Ectodermal cell (in vitro differentiated cells): ENCODE data around the gene AMIGO2.
A peak's percentile ranks its signal among the peaks of the same experiment; 100 is the strongest.

Experiments
- H3K27ac ChIP-seq: 2 replicates; pipeline ENCODE4 v1.7.0; 2013; ENCODE audit warnings: mild to moderate bottlenecking, low read depth, low read length; ENCODE audit not compliant: insufficient read depth, poor library complexity, severe bottlenecking
- H3K27me3 ChIP-seq: 2 replicates; pipeline ENCODE4 v1.7.0; 2013; ENCODE audit warnings: mild to moderate bottlenecking, low read length; ENCODE audit not compliant: insufficient read depth, control insufficient read depth, poor library complexity, severe bottlenecking
- H3K36me3 ChIP-seq: one replicate; pipeline ENCODE4 v1.7.0; 2013; ENCODE audit warnings: low read length; ENCODE audit not compliant: control insufficient read depth, insufficient read depth
- H3K4me1 ChIP-seq: one replicate; pipeline ENCODE4 v1.7.0; 2013; ENCODE audit warnings: low read length; ENCODE audit not compliant: control insufficient read depth, insufficient read depth
- H3K4me3 ChIP-seq: 2 replicates; pipeline ENCODE4 v1.7.0; 2013; ENCODE audit warnings: low read depth, low read length, control low read depth; ENCODE audit not compliant: insufficient read depth
- H3K9me3 ChIP-seq: 2 replicates; pipeline ENCODE4 v1.7.0; 2013; ENCODE audit warnings: mild to moderate bottlenecking, low read length, moderate library complexity; ENCODE audit not compliant: control insufficient read depth
- WGBS, 2 experiments: methylation state at CpG; one replicate each; pipeline ENCODE4 v1.1.7; 2013; ENCODE audit warnings: missing lambda C conversion rate in 2 of 2; 5-methylcytosine and 5-hydroxymethylcytosine counted together

AMIGO2 gene

DNA sequence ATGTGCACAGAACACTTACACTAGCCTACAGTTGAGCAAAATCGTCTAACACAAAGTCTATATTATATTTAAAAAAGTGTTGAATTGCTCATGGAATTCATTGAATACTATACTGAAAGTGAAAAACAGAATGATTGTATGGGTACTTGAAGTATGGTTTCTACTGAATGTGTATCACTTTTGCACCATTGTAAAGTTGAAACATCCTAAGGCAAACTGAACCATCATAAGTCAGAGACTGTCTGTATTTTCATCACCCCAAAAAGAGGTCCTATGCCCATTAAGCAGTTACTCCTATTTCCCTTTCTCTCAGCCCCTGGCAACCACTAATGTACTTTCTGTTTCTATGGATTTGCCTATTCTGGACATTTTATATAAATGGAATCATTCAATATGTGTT, 4.4 kb upstream of the AMIGO2 start:
- Histone ChIP-seq H3K36me3 (no peaks in the 10 kb centered on the region), H3K27ac (no peak overlapping the region), H3K4me1 (peaks cover 22% of the 10 kb centered on the region), H3K9me3 (no peaks in the 10 kb centered on the region), H3K4me3 (no peak overlapping the region), H3K27me3 (peaks cover 21% of the 10 kb centered on the region)
- WGBS, 2 experiments = no CpG with 5 or more reads among the region's 1 CpG

DNA sequence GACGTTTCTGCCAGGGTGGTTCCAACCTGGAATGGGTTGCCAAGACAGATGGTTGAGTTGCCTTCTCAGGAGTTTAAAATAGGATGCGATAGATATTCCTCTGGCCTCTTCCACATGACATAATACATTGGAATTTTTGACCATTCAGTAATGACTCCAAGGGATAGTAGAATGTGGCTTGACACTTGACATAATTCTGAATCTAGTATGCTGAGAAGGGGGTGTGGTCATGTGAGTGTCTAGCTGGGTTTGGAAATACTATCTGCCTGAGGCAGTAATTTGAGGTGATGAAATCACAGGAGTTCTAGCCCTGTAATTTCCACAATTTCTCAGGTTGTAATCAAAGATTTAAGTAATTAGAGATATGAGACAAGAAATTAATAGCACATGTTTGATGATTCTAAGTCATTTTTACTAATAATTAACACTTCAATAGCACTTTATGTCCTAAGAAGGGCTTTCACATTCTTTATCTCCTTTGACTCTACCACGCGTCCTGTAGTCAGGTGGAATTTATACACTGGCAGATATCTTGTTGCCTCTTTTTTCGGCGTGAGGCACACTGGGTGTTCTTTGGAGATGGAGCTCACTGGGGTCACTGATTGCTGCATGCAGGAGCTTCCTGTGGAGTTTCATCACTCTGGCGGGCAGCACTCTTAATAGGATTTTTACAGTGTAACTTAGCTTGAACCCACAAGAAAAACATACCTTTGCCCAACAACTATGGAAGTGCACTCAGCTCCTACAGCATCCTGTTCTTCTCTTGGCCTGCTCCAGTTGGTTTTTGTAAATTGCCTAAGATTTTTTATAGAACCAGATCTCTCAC, 3.2 kb upstream of the AMIGO2 start:
- H3K27me3 ChIP-seq = peaks cover 32% of the 10 kb centered on the region
- H3K9me3 ChIP-seq = no peaks in the 10 kb centered on the region
- 60 to 67% methylated on average over 7 of the region's 7 CpGs for WGBS, 2 experiments
- no peak overlapping the region for H3K27ac ChIP-seq
- H3K4me1 ChIP-seq = peaks cover 22% of the 10 kb centered on the region
- no peaks in the 10 kb centered on the region for H3K36me3 ChIP-seq
- H3K4me3 ChIP-seq = no peak overlapping the region

DNA sequence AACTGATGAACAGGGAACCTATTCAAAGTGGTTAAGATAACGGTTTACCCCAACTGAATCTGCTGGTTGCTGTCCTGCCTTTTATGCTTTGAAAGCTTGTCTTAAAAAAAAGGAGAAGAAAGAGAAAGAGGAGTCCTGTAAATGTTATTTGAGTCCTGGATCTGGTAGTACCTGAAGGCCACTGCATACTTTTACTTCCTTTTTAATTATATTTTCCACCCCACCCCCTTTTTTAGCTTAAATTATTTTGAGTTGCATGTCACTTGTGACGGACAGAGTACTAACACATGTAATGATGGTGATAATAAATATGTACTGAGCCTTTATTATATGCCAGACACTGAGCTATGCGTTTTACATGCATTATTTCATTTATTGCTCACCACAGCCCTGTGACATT, 2.5 kb upstream of the AMIGO2 start:
- Histone ChIP-seq H3K9me3 (no peaks in the 10 kb centered on the region), H3K36me3 (no peaks in the 10 kb centered on the region), H3K27me3 (peaks cover 38% of the 10 kb centered on the region), H3K4me3 (no peak overlapping the region), H3K27ac (no peak overlapping the region), H3K4me1 (peaks cover 22% of the 10 kb centered on the region)
- 92 to 100% methylated on average over 1 to 3 of the region's 3 CpGs for WGBS, 2 experiments

DNA sequence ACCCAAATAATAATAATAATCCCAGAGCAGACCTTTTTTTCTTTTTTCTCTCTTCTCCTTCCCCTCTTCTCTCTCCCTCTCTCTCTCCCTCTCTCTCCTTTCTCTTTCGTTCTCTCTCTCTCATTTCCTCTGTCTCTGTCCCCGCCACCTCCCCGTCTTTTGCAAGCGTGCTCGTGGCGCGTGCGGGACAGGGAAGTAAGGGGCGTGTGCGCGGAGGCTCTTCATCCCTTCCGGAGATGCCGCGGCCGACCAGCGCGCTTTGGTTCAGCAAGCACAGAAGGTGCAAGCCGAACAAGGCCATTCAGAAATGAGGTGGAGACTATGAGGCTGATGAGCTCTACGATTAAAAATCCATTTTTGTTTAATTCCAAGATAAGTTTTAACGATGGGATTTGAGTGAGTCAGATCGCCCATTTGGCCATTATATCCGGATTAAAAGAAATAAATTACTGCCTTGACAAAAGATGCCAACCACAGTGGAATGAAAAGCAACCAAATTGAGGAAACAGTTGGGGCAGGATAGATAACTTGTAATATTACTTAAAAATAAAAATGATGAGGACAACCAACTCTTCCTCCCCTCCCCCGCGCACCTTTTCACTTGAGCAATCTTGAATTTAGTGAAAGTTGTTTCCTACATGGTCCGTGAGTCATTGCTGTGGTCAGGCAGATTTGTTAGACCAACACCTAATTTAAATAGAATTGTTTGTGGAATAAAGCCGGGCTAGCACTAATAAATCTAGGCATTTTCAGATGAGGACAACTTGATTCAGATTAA, 1.2 kb upstream of the AMIGO2 start:
- H3K4me1 ChIP-seq = peaks cover 19% of the 10 kb centered on the region
- peak overlapping the region; percentile 59 for H3K4me3 ChIP-seq
- no peak overlapping the region for H3K27ac ChIP-seq
- no peaks in the 10 kb centered on the region for H3K36me3 ChIP-seq
- WGBS, 2 experiments = 21 to 24% methylated on average over 24 of the region's 26 CpGs
- H3K27me3 ChIP-seq = peaks cover 38% of the 10 kb centered on the region
- no peaks in the 10 kb centered on the region for H3K9me3 ChIP-seq

DNA sequence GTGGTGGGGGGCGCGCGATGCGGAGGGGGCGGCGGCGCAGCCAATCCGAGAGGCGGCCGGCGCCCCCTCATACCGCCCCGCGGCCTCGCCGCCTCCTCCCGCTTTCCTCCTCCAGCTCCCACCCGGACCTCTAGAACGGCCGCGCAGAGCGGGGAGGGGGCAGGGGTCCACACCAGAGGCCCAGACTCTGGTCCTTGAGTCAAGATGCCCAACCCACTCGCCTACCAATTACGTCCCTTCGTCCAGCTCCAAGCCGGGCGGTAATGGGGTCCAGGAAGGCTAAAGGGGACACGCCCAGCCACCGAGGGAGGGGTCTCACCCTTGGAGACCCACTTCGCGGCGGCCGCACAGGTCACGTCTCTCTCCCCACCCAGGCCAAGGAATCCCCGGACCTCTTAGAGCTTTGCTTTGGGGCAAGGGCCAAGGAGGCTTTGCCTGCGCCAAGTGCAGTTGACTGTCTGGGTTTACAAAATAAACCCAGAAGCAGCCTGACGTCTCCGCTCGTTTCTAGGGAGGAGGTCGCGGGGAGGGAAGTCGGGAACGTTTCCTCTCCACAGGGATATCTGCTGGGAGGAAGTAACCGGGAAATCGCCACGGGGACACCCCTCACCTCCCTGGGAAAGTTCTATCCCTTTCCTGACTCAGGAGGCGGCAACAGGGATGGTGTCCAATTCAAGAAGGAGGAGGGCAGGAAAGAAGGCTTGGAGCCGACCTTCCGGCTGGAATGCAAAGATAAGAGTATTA, 394 bp upstream of the AMIGO2 start:
- WGBS, 2 experiments = 1% methylated on average over 49 of the region's 49 CpGs
- Histone ChIP-seq H3K27ac (no peak overlapping the region), H3K4me3 (peak overlapping the region; percentile 59), H3K36me3 (no peaks in the 10 kb centered on the region), H3K4me1 (peaks cover 16% of the 10 kb centered on the region), H3K27me3 (peaks cover 38% of the 10 kb centered on the region), H3K9me3 (no peaks in the 10 kb centered on the region)

DNA sequence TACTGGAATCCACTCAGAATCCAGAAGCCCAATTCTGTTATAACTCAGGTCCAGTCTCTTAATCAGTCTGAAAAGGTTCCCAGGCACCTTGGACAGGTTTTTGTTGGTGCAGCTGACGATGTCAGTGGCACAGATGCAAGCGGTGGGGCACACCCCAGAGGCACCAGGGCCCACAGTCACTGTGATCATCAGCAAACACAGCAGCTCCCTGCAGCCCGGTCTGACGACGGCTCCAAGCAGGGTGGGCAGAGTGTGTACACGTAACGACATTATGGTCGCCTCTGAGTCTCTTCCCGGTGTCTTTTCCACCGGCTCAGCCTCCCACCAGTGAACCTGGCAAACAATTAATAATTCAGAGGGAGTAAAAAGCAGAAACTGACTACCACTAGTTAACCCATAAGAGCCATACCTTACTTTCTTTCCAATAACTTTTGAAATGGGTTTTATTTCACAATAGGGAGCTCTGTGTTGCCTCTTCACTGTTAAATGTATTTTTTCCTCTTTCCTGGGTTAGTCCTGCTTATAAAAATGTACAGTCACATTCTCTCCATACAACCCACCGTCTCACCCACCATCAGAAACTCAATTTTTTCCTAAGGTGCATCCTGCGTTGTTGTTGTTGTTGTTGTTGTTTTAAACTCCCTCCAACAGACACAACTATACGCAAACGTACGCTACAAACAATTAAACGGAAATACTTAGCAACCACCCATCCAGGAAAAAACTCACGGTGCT, 859 bp downstream of the AMIGO2 start:
- H3K27ac ChIP-seq = no peak overlapping the region

DNA sequence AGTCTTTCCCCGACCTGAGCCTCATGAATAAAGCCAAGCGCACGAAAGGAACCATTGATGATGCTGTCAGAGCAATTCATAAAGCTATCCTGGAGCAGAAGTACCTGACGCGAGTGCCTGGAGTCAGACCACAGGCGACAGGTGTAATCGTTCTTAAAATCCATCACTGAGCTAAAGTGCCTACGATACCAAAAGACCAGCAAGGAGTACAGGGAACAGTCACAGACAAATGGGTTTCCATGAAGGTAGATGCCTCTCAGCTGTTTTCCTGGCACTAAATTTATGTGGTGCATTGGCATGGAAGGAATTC, 1.7 kb downstream of the AMIGO2 start:
- Histone ChIP-seq H3K36me3 (no peaks in the 10 kb centered on the region), H3K27me3 (peaks cover 38% of the 10 kb centered on the region), H3K9me3 (no peaks in the 10 kb centered on the region), H3K4me3 (no peak overlapping the region), H3K4me1 (no peaks in the 10 kb centered on the region), H3K27ac (no peak overlapping the region)
- 93 to 94% methylated on average over 8 of the region's 8 CpGs for WGBS, 2 experiments

More for the DNA sequence above, 859 bp downstream of the AMIGO2 start:
- no peaks in the 10 kb centered on the region for H3K9me3 ChIP-seq
- peaks cover 8% of the 10 kb centered on the region for H3K4me1 ChIP-seq
- no peaks in the 10 kb centered on the region for H3K36me3 ChIP-seq
- H3K27me3 ChIP-seq = peaks cover 38% of the 10 kb centered on the region
- WGBS, 2 experiments = 25 to 27% methylated on average over 16 to 17 of the region's 17 CpGs
- peak overlapping the region; percentile 59 for H3K4me3 ChIP-seq

DNA sequence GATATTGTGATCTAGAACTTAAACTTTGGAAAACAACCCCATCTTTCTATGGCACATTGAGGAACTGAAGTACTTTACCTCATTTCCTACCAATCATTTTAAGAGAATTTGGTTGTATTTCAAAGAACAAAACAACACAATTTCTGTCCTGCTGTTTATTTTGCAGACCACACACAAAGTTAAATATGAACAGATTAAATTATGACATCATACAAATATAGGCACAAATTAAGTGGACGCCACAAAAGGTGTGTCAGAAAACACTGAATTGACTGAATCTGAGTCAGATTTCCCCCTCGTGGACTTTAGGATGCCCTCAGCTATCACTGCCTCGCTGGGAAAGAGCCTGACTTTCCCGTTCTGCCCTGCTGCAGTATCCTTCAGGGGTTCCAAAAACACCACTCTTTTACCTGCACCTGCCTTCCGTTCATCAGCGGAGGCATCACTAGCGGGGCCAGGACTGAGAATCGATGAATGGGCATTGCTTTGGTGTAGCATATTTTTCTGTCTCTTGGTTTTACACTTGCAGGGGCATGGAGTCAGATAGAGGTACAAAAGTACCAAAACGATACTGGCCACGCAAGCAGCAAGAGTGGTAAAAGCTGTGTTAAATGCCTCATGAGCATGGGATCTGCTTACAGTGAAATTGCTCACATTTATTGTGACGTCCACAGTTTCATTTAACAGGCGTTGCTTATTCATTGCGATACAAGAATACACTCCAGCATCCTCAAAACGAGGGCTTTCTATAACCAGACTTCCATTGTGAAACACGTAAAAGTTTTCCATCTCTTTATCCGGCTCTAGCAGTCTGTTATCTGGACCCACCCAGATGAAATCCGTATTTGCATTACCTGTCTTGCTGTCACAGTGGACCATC, 2.3 kb downstream of the AMIGO2 start:
- Histone ChIP-seq H3K27me3 (peaks cover 38% of the 10 kb centered on the region), H3K27ac (no peak overlapping the region), H3K36me3 (no peaks in the 10 kb centered on the region), H3K4me3 (no peak overlapping the region), H3K4me1 (no peaks in the 10 kb centered on the region), H3K9me3 (no peaks in the 10 kb centered on the region)
- 88 to 89% methylated on average over 17 of the region's 17 CpGs for WGBS, 2 experiments
